Upper lobe of left lung (tissue), 6 donors: Measurements from ENCODE around the gene RFWD3. TPM values are rescaled to one million over a fixed set of nuclear protein-coding genes. Genes with fewer than 3 reads are reported as not detected.

Experiments used
- ATAC-seq, 2 donors: fragments of 200-7000 bp; cut with Tn5 transposase; one replicate each; pipeline ENCODE4 v1.9.1; 2022; ENCODE audit warnings: mild to moderate bottlenecking in 2 of 2, moderate library complexity in 2 of 2; ENCODE audit not compliant: low FRiP score in 2 of 2
- DNase-seq, 2 donors: peaks; one replicate each; pipeline ENCODE4 v3.0.0-alpha.2; 2019 to 2020
- H3K27ac ChIP-seq, 4 donors: fragments of 200-600 bp; sonication (generic); one replicate each; pipeline ENCODE4 v1.5.1; 2016 to 2019
- H3K27me3 ChIP-seq, 4 donors: fragments of 200-600 bp; sonication (generic); one replicate each; pipeline ENCODE4 v1.5.1; 2017 to 2019
- H3K36me3 ChIP-seq, 4 donors: fragments of 200-600 bp; sonication (generic); one replicate each; pipeline ENCODE4 v1.5.1; 2016 to 2019
- H3K4me1 ChIP-seq, 4 donors: fragments of 200-600 bp; sonication (generic); one replicate each; pipeline ENCODE4 v1.5.1; 2018 to 2019
- H3K4me3 ChIP-seq, 4 donors: fragments of 200-600 bp; sonication (generic); one replicate each; pipeline ENCODE4 v1.5.1; 2017 to 2019; ENCODE audit warnings: mild to moderate bottlenecking in 2 of 4, moderate library complexity in 1 of 4
- H3K9me3 ChIP-seq, 4 donors: fragments of 200-600 bp; sonication (generic); one replicate each; pipeline ENCODE4 v1.5.1; 2018 to 2019
- CTCF ChIP-seq, 6 experiments: fragments of 450-650 bp in 4 of 6; fragments of 200-600 bp in 2 of 6; sonication (generic) in 2 of 6; IDR thresholded peaks; one replicate each; pipeline ENCODE4 v1.5.1; 2016 to 2019; ENCODE audit warnings: antibody characterized with exemption in 6 of 6
- EP300 ChIP-seq, 4 donors: sonication (generic); formaldehyde crosslinking; IDR thresholded peaks; one replicate each; pipeline ENCODE4 v1.5.1; 2017; ENCODE audit warnings: antibody characterized with exemption in 4 of 4, control low read depth in 2 of 4
- POLR2A ChIP-seq, 4 donors: fragments of 450-650 bp; IDR thresholded peaks; one replicate each; pipeline ENCODE4 v1.5.1; 2016 to 2017; ENCODE audit warnings: antibody characterized with exemption in 4 of 4, mild to moderate bottlenecking in 2 of 4
- POLR2AphosphoS5 ChIP-seq, 2 donors: sonication (generic); formaldehyde crosslinking; IDR thresholded peaks; one replicate each; pipeline ENCODE4 v1.5.1; 2017; ENCODE audit warnings: antibody characterized with exemption in 2 of 2
- WGBS, 2 donors: methylation state at CpG; one replicate each; pipeline ENCODE4 v1.1.5; 2017 to 2018; 5-methylcytosine and 5-hydroxymethylcytosine counted together
- total RNA-seq, 6 donors: library from RNA; depleted of rRNA in 4 of 6; stranded (reverse); fragments of >200 nt in 4 of 6; gene quantifications; one replicate each; pipeline versions ENCODE4 v1.1.0 to v1.2.1, GENCODE V29; 2016 to 2021
- donor health status: DM: no; HTN: no; CAD: no; lungs with moderate emphysema.
- donor health status: DM: no; HTN: yes; CAD: no; lungs with severe emphysema.

Gene RFWD3
- total RNA-seq, 6 donors from 2014 or later: 6.0 to 28.6 (median 20.0) TPM

GRCh38 chr16:74637742-74638453 lies 28.8 kb downstream of the RFWD3 start:
- 84 to 90% methylated on average over 7 of the region's 7 CpGs for WGBS, 2 donors
- Histone ChIP-seq H3K4me3 (no peak overlapping the region), H3K4me1 (no peaks in the 10 kb centered on the region), H3K27ac (no peak overlapping the region), H3K27me3 (no peaks in the 10 kb centered on the region), H3K36me3 (peaks cover 9 to 96% (median 51%) of the 10 kb centered on the region in 4 donors), H3K9me3 (no peaks in the 10 kb centered on the region)
- TF ChIP-seq POLR2AphosphoS5 (IDR thresholded peaks at IDR 0.05) (no peak), CTCF (IDR thresholded peaks at IDR 0.05) (no peak), EP300 (IDR thresholded peaks at IDR 0.05) (no peak), POLR2A (IDR thresholded peaks at IDR 0.05) (no peak)
- DNase-seq (no peak), ATAC-seq (no peak)

- no peak for DNase-seq
- Histone ChIP-seq H3K4me3 (no peak overlapping the region), H3K36me3 (peaks cover 17 to 96% (median 63%) of the 10 kb centered on the region in 4 donors), H3K27me3 (no peaks in the 10 kb centered on the region), H3K9me3 (no peaks in the 10 kb centered on the region), H3K27ac (no peak overlapping the region), H3K4me1 (peaks cover 0 to 9% (median 0%) of the 10 kb centered on the region in 4 donors)
- no peak for ATAC-seq
- TF ChIP-seq POLR2A (IDR thresholded peaks at IDR 0.05): no peak
- no peak for TF ChIP-seq POLR2AphosphoS5 (IDR thresholded peaks at IDR 0.05)
- no peak for TF ChIP-seq EP300 (IDR thresholded peaks at IDR 0.05)
- TF ChIP-seq CTCF (IDR thresholded peaks at IDR 0.05): no peak
- 61 to 64% methylated on average over 5 of the region's 5 CpGs for WGBS, 2 donors
Observed at GRCh38 chr16:74635303-74635702, 31.4 kb downstream of the RFWD3 start.

- no peaks in the 10 kb centered on the region for H3K9me3 ChIP-seq
- DNase-seq (no peak), ATAC-seq (peak in 1 of 2 donors; percentile 56)
- no peak overlapping the region for H3K4me3 ChIP-seq
- peaks cover 0 to 9% (median 0%) of the 10 kb centered on the region in 4 donors for H3K4me1 ChIP-seq
- peaks cover 14 to 96% (median 68%) of the 10 kb centered on the region in 4 donors for H3K36me3 ChIP-seq
- TF ChIP-seq POLR2A (IDR thresholded peaks at IDR 0.05) (no peak), CTCF (IDR thresholded peaks at IDR 0.05) (no peak), EP300 (IDR thresholded peaks at IDR 0.05) (no peak), POLR2AphosphoS5 (IDR thresholded peaks at IDR 0.05) (no peak)
- 81 to 85% methylated on average over 7 of the region's 7 CpGs for WGBS, 2 donors
- no peaks in the 10 kb centered on the region for H3K27me3 ChIP-seq
- no peak overlapping the region for H3K27ac ChIP-seq
Observed at GRCh38 chr16:74633686-74634085, 33.0 kb downstream of the RFWD3 start.

GRCh38 chr16:74627506-74628220 lies 39.0 kb downstream of the RFWD3 start:
- no peak for TF ChIP-seq CTCF (IDR thresholded peaks at IDR 0.05)
- TF ChIP-seq POLR2A (IDR thresholded peaks at IDR 0.05): no peak
- TF ChIP-seq POLR2AphosphoS5 (IDR thresholded peaks at IDR 0.05): no peak
- TF ChIP-seq EP300 (IDR thresholded peaks at IDR 0.05): no peak
- Histone ChIP-seq H3K27ac (no peak overlapping the region), H3K9me3 (no peaks in the 10 kb centered on the region), H3K4me3 (no peak overlapping the region), H3K27me3 (no peaks in the 10 kb centered on the region), H3K36me3 (peaks cover 36 to 100% (median 83%) of the 10 kb centered on the region in 4 donors), H3K4me1 (peaks cover 0 to 9% (median 0%) of the 10 kb centered on the region in 4 donors)
- no peak for ATAC-seq
- WGBS, 2 donors: 79 to 82% methylated on average over 6 of the region's 6 CpGs
- peak in 1 of 2 donors; percentile 7 for DNase-seq
